CD4-positive, CD25-positive, alpha-beta regulatory T cell (primary cell): Measurements from ENCODE around the gene TLE4. TPM values are rescaled to one million over a fixed set of nuclear protein-coding genes. Genes with fewer than 3 reads are reported as not detected.
A peak's percentile ranks its signal among the peaks of the same experiment; 100 is the strongest.
"Not testable (repeated sequence)": the region's sequence is repeated elsewhere in the genome, so short reads cannot be mapped to it uniquely, and the experiment has no call there.

Source experiments
- ATAC-seq, 2 donors: fragments of 150-1000 bp; cut with Tn5 transposase; one replicate each; pipeline ENCODE4 v1.10.0; 2021; ENCODE audit warnings: low read depth in 2 of 2, moderate number of reproducible peaks in 2 of 2, moderate library complexity in 1 of 2
- DNase-seq, 3 donors: peaks; one replicate each; pipeline versions ENCODE4 v3.0.0 to v3.0.0-alpha.2; 2012 to 2022; ENCODE audit warnings: mixed read lengths in 1 of 3
- H3K27ac ChIP-seq: one replicate; pipeline ENCODE4 v1.7.0; 2013; ENCODE audit warnings: mild to moderate bottlenecking, low read length; ENCODE audit not compliant: insufficient read depth, poor library complexity, severe bottlenecking
- H3K27me3 ChIP-seq: one replicate; pipeline ENCODE4 v1.7.0; 2013; ENCODE audit warnings: low read length; ENCODE audit not compliant: control insufficient read depth, insufficient read depth
- H3K36me3 ChIP-seq: one replicate; pipeline ENCODE4 v1.7.0; 2013; ENCODE audit warnings: mild to moderate bottlenecking, low read length, moderate library complexity; ENCODE audit not compliant: control insufficient read depth, insufficient read depth
- H3K4me1 ChIP-seq: 2 replicates; pipeline ENCODE4 v1.7.0; 2013; ENCODE audit warnings: mild to moderate bottlenecking, low read length; ENCODE audit not compliant: insufficient read depth, control insufficient read depth, poor library complexity, severe bottlenecking
- H3K4me3 ChIP-seq: one replicate; pipeline ENCODE4 v1.7.0; 2013; ENCODE audit warnings: low read depth, mild to moderate bottlenecking, low read length, moderate library complexity
- H3K9me3 ChIP-seq, 2 experiments: 1 replicate in 1 of 2; 2 replicates in 1 of 2; pipeline ENCODE4 v1.7.0; 2013; ENCODE audit warnings: low read length in 2 of 2, mild to moderate bottlenecking in 1 of 2, moderate library complexity in 1 of 2; ENCODE audit not compliant: control insufficient read depth in 2 of 2
- H3K27ac Mint-ChIP-seq, 3 donors: one replicate each; pipeline ENCODE4 v1.8.0; 2020 to 2022; ENCODE audit warnings: mild to moderate bottlenecking in 3 of 3, mixed read lengths in 3 of 3, moderate library complexity in 2 of 3
- H3K27me3 Mint-ChIP-seq: one replicate; pipeline ENCODE4 v1.8.0; 2022; ENCODE audit warnings: mild to moderate bottlenecking, mixed read lengths
- H3K36me3 Mint-ChIP-seq: one replicate; pipeline ENCODE4 v1.8.0; 2020; ENCODE audit warnings: mixed read lengths
- H3K4me1 Mint-ChIP-seq, 4 donors: one replicate each; pipeline ENCODE4 v1.8.0; 2020 to 2022; ENCODE audit warnings: mixed read lengths in 4 of 4, mild to moderate bottlenecking in 1 of 4
- H3K4me3 Mint-ChIP-seq, 4 donors: one replicate each; pipeline ENCODE4 v1.8.0; 2020 to 2022; ENCODE audit warnings: mild to moderate bottlenecking in 4 of 4, mixed read lengths in 4 of 4, moderate library complexity in 3 of 4
- H3K9me3 Mint-ChIP-seq, 7 donors: one replicate each; pipeline ENCODE4 v1.8.0; 2020 to 2022; ENCODE audit warnings: mixed read lengths in 7 of 7, mild to moderate bottlenecking in 3 of 7, moderate library complexity in 2 of 7
- polyA plus RNA-seq, 4 donors: library from polyadenylated mRNA; unstranded; fragments of 300-500 nt; fragmentation: Illumina TruSeq; gene quantifications; one replicate each; pipeline ENCODE4 v1.2.3, GENCODE V29; 2021
- total RNA-seq: library from RNA; stranded (reverse); gene quantifications from one replicate; pipeline ENCODE4 v1.2.3, GENCODE V29; 2022

Gene TLE4
- total and polyA plus RNA-seq, 5 donors from 2014 or later, result 16.2 to 127 (median 24.0) TPM

- not testable (repeated sequence) for H3K4me1 ChIP-seq
Measured at GRCh38 chr9:79606529-79606928, 34.8 kb downstream of the TLE4 start.

GRCh38 chr9:79609468-79610018 lies 37.8 kb downstream of the TLE4 start:
- H3K4me3 Mint-ChIP-seq, result peak overlapping the region in 1 of 4 donors; percentile 61
- peaks cover 0 to 5% (median 0%) of the 10 kb centered on the region in 7 donors for H3K9me3 Mint-ChIP-seq
- Histone ChIP-seq H3K27ac (no peak overlapping the region), H3K4me1 (no peaks in the 10 kb centered on the region), H3K36me3 (peaks cover 1% of the 10 kb centered on the region), H3K27me3 (no peaks in the 10 kb centered on the region), H3K4me3 (no peak overlapping the region), H3K9me3 (no peaks in the 10 kb centered on the region)
- DNase-seq (no peak), ATAC-seq (no peak)
- no peaks in the 10 kb centered on the region for H3K27me3 Mint-ChIP-seq
- peaks cover 24% of the 10 kb centered on the region for H3K36me3 Mint-ChIP-seq
- no peak overlapping the region for H3K27ac Mint-ChIP-seq
- peaks cover 8 to 66% (median 29%) of the 10 kb centered on the region in 4 donors for H3K4me1 Mint-ChIP-seq

More at GRCh38 chr9:79606529-79606928, 34.8 kb downstream of the TLE4 start:
- Mint-ChIP-seq H3K4me1 (peaks cover 3 to 50% (median 25%) of the 10 kb centered on the region in 4 donors), H3K36me3 (peaks cover 23% of the 10 kb centered on the region), H3K9me3 (peaks cover 0 to 13% (median 0%) of the 10 kb centered on the region in 7 donors)
- ATAC-seq, H3K4me3 Mint-ChIP-seq, H3K27me3 ChIP-seq, H3K4me3 ChIP-seq, DNase-seq, H3K27ac ChIP-seq, H3K27me3 Mint-ChIP-seq, H3K36me3 ChIP-seq, H3K27ac Mint-ChIP-seq, H3K9me3 ChIP-seq: not testable (repeated sequence)

- Histone ChIP-seq H3K4me1 (no peaks in the 10 kb centered on the region), H3K27me3 (no peaks in the 10 kb centered on the region), H3K4me3 (no peak overlapping the region), H3K27ac (no peak overlapping the region), H3K9me3 (no peaks in the 10 kb centered on the region), H3K36me3 (peaks cover 1% of the 10 kb centered on the region)
- peaks cover 8 to 71% (median 33%) of the 10 kb centered on the region in 4 donors for H3K4me1 Mint-ChIP-seq
- no peak overlapping the region for H3K27ac Mint-ChIP-seq
- peaks cover 0 to 5% (median 0%) of the 10 kb centered on the region in 7 donors for H3K9me3 Mint-ChIP-seq
- peaks cover 24% of the 10 kb centered on the region for H3K36me3 Mint-ChIP-seq
- no peak for DNase-seq
- no peaks in the 10 kb centered on the region for H3K27me3 Mint-ChIP-seq
- ATAC-seq, result no peak
- H3K4me3 Mint-ChIP-seq, result no peak overlapping the region
Measured at GRCh38 chr9:79610019-79610631, 38.4 kb downstream of the TLE4 start.

- Mint-ChIP-seq H3K27me3 (no peaks in the 10 kb centered on the region), H3K27ac (no peak overlapping the region), H3K9me3 (peaks cover 0 to 5% (median 0%) of the 10 kb centered on the region in 7 donors), H3K4me1 (peaks cover 8 to 71% (median 33%) of the 10 kb centered on the region in 4 donors), H3K4me3 (no peak overlapping the region), H3K36me3 (peaks cover 24% of the 10 kb centered on the region)
- H3K36me3 ChIP-seq, result peaks cover 3% of the 10 kb centered on the region
- no peaks in the 10 kb centered on the region for H3K27me3 ChIP-seq
- no peak overlapping the region for H3K27ac ChIP-seq
- H3K4me1 ChIP-seq, result no peaks in the 10 kb centered on the region
- no peaks in the 10 kb centered on the region for H3K9me3 ChIP-seq
- ATAC-seq (no peak), DNase-seq (no peak)
- H3K4me3 ChIP-seq, result no peak overlapping the region
Measured at GRCh38 chr9:79610791-79611614, 39.2 kb downstream of the TLE4 start.

- H3K36me3 ChIP-seq, result peaks cover 4% of the 10 kb centered on the region
- Mint-ChIP-seq H3K4me3 (no peak overlapping the region), H3K9me3 (no peaks in the 10 kb centered on the region), H3K36me3 (peaks cover 18% of the 10 kb centered on the region), H3K4me1 (peaks cover 12 to 70% (median 38%) of the 10 kb centered on the region in 4 donors), H3K27me3 (no peaks in the 10 kb centered on the region), H3K27ac (peak overlapping the region in 2 of 3 donors; percentile 9 to 71)
- ATAC-seq (no peak), DNase-seq (no peak)
- H3K4me3 ChIP-seq, result no peak overlapping the region
- no peak overlapping the region for H3K27ac ChIP-seq
- no peaks in the 10 kb centered on the region for H3K27me3 ChIP-seq
- no peaks in the 10 kb centered on the region for H3K4me1 ChIP-seq
- H3K9me3 ChIP-seq, result no peaks in the 10 kb centered on the region
Measured at GRCh38 chr9:79613145-79613544, 41.4 kb downstream of the TLE4 start.

- no peaks in the 10 kb centered on the region for H3K4me1 ChIP-seq
- no peaks in the 10 kb centered on the region for H3K9me3 ChIP-seq
- no peak overlapping the region for H3K27ac Mint-ChIP-seq
- no peak overlapping the region for H3K4me3 ChIP-seq
- H3K4me3 Mint-ChIP-seq, result no peak overlapping the region
- no peaks in the 10 kb centered on the region for H3K27me3 Mint-ChIP-seq
- peaks cover 4% of the 10 kb centered on the region for H3K36me3 ChIP-seq
- DNase-seq, result no peak
- H3K27ac ChIP-seq, result no peak overlapping the region
- H3K27me3 ChIP-seq, result no peaks in the 10 kb centered on the region
- no peaks in the 10 kb centered on the region for H3K9me3 Mint-ChIP-seq
- H3K4me1 Mint-ChIP-seq, result peaks cover 12 to 68% (median 41%) of the 10 kb centered on the region in 4 donors
- peaks cover 18% of the 10 kb centered on the region for H3K36me3 Mint-ChIP-seq
- ATAC-seq, result no peak
Measured at GRCh38 chr9:79615038-79615437, 43.3 kb downstream of the TLE4 start.

- DNase-seq (no peak), ATAC-seq (no peak)
- H3K4me1 Mint-ChIP-seq, result peaks cover 12 to 66% (median 40%) of the 10 kb centered on the region in 4 donors
- no peak overlapping the region for H3K4me3 Mint-ChIP-seq
- H3K27me3 Mint-ChIP-seq, result no peaks in the 10 kb centered on the region
- Histone ChIP-seq H3K4me1 (no peaks in the 10 kb centered on the region), H3K27ac (no peak overlapping the region), H3K9me3 (no peaks in the 10 kb centered on the region), H3K27me3 (no peaks in the 10 kb centered on the region), H3K4me3 (no peak overlapping the region), H3K36me3 (peaks cover 4% of the 10 kb centered on the region)
- H3K9me3 Mint-ChIP-seq, result no peaks in the 10 kb centered on the region
- peaks cover 18% of the 10 kb centered on the region for H3K36me3 Mint-ChIP-seq
- no peak overlapping the region for H3K27ac Mint-ChIP-seq
Measured at GRCh38 chr9:79616013-79616412, 44.2 kb downstream of the TLE4 start.
